GM21529 (cell line): Measurements from ENCODE around the gene FHL3.
A peak's percentile ranks its signal among the peaks of the same experiment; 100 is the strongest.

Source experiments
- ATAC-seq: cut with Tn5 transposase; IDR thresholded peaks from one replicate; pipeline ENCODE4 v1.9.1; 2021; ENCODE audit not compliant: unreplicated experiment

Gene FHL3, protein sequence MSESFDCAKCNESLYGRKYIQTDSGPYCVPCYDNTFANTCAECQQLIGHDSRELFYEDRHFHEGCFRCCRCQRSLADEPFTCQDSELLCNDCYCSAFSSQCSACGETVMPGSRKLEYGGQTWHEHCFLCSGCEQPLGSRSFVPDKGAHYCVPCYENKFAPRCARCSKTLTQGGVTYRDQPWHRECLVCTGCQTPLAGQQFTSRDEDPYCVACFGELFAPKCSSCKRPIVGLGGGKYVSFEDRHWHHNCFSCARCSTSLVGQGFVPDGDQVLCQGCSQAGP

GRCh38 chr1:38005195-38006007, at the start of gene FHL3:
TSS of gene FHL3 (minus strand) at chr1:38005514. CDS start at chr1:37999412, 6,102 bp downstream.
- no peak for ATAC-seq

DNA sequence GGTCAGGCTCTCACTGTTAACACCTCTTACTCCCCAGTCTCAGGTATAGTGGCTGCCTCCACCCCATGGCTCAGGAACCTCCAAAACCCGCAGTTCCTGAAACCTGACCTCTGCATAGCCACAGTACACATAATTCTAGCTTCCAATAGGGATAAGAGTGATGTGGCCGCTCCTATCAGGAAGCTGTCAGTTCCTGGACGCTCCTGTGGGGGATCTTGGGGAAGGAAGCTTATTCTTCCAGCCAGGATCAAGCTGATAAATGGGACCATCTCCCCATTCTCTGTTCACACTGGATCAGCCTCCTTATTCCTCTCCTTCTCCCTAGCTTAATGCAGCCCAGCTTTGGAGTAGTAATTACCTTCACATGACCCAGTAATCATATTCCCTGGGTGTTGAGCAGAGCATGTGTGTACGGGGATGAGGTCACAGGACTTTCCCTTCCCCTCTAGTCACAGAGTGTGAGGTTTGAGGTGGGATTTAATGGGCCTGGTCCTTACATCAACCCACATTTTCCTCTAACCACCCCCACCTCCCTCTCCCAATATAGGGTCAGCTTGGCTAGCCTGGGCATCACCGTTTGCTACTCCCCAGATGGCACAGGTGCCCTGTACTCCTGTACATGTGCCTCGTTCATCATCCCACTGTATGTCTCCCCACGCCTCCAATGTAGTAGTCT, 48.2 kb upstream of the FHL3 start:
- no peak for ATAC-seq

GRCh38 chr1:38052750-38053415, 47.6 kb upstream of the FHL3 start:
- peak; percentile 61 for ATAC-seq

GRCh38 chr1:38051079-38051543, 45.8 kb upstream of the FHL3 start:
- ATAC-seq: no peak

- ATAC-seq: no peak
Observed at GRCh38 chr1:38050397-38051078, 45.2 kb upstream of the FHL3 start.

- no peak for ATAC-seq
Observed at GRCh38 chr1:38047603-38048141, 42.4 kb upstream of the FHL3 start.

DNA sequence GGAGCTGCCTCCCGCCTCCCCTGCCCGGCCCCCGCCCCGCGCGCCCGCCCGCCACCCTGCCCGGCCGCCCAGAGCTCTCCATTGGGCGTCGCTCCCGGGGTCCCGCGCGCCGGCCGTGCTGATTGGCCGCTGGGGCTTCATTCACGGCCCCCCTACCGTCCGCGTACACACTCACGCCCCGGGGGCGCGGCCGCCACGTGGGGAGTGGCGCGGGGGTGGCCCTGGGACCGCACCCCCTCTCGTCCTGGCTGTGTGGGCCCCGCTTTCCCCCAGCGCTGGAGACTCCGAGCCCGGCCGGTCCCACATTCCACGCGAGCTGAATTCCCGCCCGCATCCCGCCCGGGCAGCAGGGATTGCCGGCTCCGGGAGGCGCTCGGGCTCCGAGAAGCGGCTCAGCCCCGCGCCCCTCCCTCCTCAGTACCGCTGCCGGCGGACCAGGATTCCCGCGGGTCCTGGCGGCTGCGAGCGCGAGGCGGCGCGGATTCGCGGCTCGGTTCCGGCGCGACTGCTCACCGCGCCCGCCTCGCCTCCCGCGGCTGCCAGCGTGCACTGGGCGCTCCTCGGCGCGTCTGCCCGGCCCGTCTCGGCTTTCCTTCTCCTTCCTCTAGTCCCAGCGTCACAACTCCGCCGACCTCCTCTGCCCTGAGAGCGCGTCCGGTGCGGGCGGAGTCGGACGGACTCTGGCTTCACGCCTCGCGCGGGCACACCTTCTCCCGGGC, 41.7 kb upstream of the FHL3 start:
- peak; percentile 62 for ATAC-seq

DNA sequence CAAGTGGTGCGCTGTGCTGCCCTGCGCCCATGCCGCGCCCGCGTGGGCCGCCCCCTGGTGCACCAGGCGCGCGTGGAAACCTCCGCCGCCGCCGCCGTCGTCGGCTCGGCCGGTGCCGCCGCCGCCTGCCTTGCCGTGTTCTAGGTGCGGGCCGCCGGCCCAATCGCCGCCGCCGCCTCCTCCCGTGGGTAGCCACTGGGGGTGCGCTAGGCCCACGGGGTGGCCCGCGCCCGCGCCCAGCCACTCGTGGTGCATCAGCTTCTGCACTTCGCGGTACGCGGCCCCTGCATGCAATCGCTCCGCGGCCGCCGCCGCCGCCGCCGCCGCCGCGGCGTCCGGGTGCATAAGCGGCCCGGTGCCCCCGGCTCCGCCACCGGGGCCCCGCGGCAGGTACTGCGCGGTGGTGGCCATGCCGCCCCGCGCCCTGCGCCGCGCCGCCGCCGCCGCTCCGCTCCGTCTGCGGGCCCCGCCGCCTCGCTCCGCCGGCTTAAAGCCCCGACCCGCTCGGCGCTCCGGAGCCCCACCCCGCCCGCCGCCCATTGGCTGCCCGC, 41.1 kb upstream of the FHL3 start, which contains the start of gene POU3F1:
Gene POU3F1 (minus strand): TSS at position 461 of the 551 bp plus-strand sequence. CDS start 50 bp downstream, at position 411.
- ATAC-seq: peak; percentile 3

GRCh38 chr1:38045401-38046332, 40.4 kb upstream of the FHL3 start:
- ATAC-seq: no peak

GRCh38 chr1:38044221-38045215, 39.2 kb upstream of the FHL3 start:
- ATAC-seq: no peak

DNA sequence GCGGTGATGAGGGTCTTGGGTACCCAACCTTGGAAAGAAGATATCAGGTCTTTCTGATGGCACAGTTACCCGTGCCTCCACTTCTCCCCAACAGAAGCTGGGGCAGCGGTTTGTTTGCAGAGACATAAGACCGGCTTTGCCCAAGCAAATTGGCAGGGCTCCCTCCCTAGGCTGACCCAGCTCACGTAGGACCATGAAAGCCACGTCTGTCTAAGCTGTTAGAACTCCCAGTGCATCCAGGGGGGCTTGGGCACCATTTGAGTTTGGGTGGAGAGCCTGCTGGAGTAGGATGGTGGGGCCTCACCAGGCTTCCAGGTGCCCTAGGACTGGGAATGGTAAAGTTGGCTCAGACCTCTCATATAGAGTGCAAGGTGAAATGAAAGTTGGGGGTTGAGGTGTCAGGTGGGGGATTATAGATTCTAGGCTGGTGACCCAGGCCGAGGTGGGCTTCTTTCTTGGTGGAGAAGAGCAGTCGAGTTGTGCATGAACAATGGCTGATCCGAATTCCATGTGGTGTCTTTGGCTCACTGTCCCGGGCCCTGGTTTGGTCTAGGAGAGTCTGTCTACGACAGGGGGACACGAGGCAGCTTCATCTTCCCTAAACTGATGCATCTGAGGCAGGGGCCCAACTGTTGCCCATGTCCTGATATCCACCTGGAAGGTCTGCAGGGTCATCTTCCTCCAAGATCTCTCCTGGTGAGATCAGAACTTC, 37.9 kb upstream of the FHL3 start:
- no peak for ATAC-seq

- ATAC-seq: no peak
Observed at GRCh38 chr1:38041936-38042834, 36.9 kb upstream of the FHL3 start.

DNA sequence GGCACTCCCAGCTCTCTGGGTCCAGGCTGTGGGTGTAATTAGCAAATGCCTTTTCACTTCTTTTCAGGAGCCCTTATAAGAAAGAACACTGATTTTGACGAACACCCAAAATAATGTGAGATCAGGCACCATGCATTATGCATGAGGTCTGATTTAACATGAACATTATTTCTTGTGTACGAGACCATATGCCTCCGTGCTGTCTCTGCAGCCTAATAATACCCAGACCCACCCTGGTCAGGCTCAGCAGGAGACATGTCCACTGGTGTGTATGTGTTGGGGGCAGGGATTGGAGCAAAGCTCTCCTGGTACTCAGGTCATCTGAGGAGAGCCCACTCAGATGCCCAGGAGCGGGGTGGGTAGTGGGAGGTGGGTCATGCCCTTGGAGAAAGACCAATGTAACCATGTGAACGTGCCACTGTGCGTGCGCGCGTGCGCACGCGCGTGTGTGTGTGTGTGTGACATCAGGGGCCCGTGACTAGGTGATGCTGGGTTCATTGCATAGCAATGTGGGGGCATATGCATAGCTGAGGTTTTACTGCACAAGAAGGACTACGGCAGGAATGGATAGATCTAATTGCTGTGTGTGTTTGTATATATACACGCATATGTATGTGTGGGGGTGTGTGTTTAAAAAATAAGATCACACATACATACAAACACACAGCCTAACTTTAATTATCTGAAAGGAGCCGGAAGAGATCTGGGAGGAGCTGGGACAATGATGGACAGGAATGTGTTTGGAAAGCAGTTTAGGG, 34.2 kb upstream of the FHL3 start:
- ATAC-seq: no peak

DNA sequence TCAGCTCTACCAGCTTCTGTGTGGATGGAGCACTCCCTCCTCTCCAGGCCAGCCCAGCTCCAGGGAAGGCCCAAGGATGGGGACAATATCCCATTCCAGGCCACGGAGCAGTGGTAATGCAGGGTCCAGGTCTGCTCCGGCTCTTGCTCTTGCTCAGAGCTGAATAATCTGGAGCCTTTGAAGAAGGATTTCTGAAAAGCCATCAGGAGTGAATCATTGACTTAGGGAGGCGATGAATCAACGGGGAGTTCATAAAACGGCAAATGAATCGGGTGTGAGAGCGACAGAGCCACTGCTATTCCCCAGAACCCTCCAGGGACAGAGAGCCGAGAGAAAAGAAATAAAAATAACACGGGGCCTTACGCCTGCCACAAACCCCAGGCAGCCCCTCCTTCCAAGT, 33.5 kb upstream of the FHL3 start:
- no peak for ATAC-seq
